Bronchial epithelial cell (primary cell): ENCODE results near the gene THUMPD3. TPM values are rescaled to one million over a fixed set of nuclear protein-coding genes. Genes with fewer than 3 reads are reported as not detected.

Experiments used
- DNase-seq: peaks from one replicate; pipeline ENCODE4 v3.0.0-alpha.2; 2010; ENCODE audit warnings: low read depth
- FAIRE-seq: peaks from 2 replicates; lab custom pipeline; 2011; peaks lifted over from hg19 to GRCh38; lab: Jason Lieb, UNC
- H3K27me3 ChIP-seq: 2 replicates; pipeline ENCODE4 v1.5.1; 2011; ENCODE audit warnings: low read length; ENCODE audit not compliant: control insufficient read depth, insufficient read depth
- H3K36me3 ChIP-seq: 2 replicates; pipeline ENCODE4 v1.5.1; 2011; ENCODE audit warnings: low read length; ENCODE audit not compliant: control insufficient read depth, insufficient read depth
- H3K4me3 ChIP-seq: 2 replicates; pipeline ENCODE4 v1.5.1; 2011; ENCODE audit warnings: mild to moderate bottlenecking, low read depth, low read length, control low read depth
- total RNA-seq: library from RNA; depleted of rRNA; stranded (reverse); fragments of >200 nt; gene quantifications from 2 replicates; pipeline ENCODE4 v1.2.1, GENCODE V29; 2014
- TF ChIP-seq, protein P1 (sequence below): IDR thresholded peaks from 2 replicates; pipeline ENCODE4 v1.5.1; 2011; ENCODE audit warnings: mild to moderate bottlenecking, moderate library complexity, low read length, control low read depth, inconsistent platforms; ENCODE audit not compliant: insufficient read depth, severe bottlenecking

THUMPD3 gene
- total RNA-seq, 1 donor from 2014 or later, result 68.2 TPM

DNA sequence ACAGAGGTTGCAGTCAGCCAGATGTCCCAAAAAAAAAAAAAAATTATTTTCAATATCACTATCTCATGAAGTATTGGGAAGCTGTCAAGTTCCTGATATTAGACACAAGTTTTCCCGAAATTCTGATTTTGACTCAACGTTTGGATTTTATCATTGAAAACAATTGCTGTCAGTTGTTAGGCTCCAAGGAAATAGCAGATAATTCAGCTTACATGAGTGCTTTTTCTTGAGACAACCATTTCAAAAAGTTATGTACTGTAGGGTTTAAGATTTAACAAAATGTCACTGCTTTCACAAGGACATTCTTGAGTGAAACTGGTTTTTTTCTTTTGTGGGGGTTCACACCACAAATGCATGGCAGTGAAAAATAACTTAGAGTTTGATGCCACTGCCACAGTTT lies 25.3 kb downstream of the THUMPD3 start:
- Histone ChIP-seq H3K36me3 (peaks cover 18% of the 10 kb centered on the region), H3K27me3 (no peaks in the 10 kb centered on the region), H3K4me3 (no peak overlapping the region)
- no peak for FAIRE-seq
- TF ChIP-seq, protein P1, sequence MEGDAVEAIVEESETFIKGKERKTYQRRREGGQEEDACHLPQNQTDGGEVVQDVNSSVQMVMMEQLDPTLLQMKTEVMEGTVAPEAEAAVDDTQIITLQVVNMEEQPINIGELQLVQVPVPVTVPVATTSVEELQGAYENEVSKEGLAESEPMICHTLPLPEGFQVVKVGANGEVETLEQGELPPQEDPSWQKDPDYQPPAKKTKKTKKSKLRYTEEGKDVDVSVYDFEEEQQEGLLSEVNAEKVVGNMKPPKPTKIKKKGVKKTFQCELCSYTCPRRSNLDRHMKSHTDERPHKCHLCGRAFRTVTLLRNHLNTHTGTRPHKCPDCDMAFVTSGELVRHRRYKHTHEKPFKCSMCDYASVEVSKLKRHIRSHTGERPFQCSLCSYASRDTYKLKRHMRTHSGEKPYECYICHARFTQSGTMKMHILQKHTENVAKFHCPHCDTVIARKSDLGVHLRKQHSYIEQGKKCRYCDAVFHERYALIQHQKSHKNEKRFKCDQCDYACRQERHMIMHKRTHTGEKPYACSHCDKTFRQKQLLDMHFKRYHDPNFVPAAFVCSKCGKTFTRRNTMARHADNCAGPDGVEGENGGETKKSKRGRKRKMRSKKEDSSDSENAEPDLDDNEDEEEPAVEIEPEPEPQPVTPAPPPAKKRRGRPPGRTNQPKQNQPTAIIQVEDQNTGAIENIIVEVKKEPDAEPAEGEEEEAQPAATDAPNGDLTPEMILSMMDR, result no peak
- no peak for DNase-seq

DNA sequence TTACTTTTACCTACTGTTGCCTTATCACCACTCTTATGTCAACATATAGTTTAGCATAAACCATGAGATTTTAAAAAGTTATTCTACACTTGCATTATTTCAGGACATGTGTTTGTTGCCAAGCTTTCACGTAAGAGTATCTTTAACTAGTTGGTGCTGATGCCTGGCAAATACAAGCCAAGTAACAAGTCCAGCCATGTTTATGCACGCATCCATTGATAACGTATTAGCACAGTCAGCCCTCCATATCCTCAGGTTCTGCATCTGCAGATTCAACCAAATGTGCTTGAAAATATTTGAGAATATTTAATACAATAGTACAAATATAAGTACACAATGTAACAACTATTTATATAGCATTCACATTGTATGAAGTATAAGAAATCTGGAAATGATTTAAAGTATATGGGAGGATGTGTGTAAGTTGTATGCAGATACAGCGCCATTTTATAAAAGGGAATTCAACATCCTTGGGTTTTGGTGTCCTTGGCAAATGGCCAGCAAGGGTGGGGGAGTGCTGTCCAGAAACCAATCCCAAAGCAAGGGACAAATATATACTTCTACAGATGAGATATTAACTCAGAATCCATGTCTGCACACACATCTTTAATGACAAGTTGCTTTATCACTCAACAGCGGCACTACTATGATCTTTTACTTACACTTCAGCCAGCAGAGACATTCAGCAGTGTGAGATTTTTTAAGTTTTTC lies 25.9 kb downstream of the THUMPD3 start:
- H3K36me3 ChIP-seq, result peaks cover 22% of the 10 kb centered on the region
- H3K4me3 ChIP-seq, result no peak overlapping the region
- TF ChIP-seq, protein P1, result no peak
- DNase-seq, result peak; percentile 76
- FAIRE-seq, result no peak
- H3K27me3 ChIP-seq, result no peaks in the 10 kb centered on the region

DNA sequence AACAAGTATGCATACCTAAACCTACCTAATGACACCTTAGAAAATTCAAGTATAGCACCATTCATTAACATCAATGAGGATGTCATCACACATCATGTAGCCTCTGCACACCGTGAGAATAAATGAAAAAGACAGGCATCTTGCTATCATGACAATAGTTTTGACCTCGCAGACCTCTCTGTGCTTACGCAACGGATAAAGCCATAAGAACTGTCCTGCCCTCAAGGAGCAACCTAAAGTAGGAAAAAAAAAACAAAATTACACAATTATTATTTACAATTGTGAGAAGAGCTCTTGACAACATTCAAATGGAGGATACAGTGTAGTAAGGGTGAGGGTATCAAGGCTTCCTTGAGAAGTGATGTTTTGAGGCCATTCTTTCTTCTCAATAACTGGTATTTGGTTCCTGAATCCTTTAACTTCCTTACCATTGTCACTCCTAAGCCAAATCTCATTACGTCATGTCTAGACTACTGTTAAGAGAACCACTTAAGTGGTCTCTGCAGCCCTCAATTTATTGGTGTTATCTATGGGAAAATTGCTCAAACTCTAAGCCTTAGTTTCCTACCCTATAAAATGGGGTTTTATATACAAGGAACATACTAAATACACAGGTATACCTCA lies 27.5 kb downstream of the THUMPD3 start:
- TF ChIP-seq, protein P1, result no peak
- Histone ChIP-seq H3K36me3 (peaks cover 28% of the 10 kb centered on the region), H3K4me3 (no peak overlapping the region), H3K27me3 (no peaks in the 10 kb centered on the region)
- FAIRE-seq, result no peak
- no peak for DNase-seq

DNA sequence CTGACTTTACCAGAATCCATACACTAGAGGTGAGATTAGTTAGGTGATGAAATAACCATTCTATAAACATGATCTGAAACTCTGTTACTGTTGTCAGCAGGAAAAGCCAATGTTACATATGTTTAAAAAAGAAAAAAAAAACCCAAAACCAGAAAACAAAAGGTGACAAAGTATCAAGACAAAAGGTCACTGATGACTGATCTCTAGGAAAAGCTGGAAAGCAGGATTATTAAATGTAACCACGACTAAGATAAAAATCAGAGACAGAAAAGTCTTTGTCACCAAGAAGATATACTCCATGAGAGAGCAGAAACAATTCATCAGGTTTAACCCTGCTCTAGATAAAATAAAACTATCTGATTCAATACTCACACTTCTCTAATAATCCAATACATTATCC lies 29.2 kb downstream of the THUMPD3 start:
- no peak for FAIRE-seq
- DNase-seq, result no peak
- TF ChIP-seq, protein P1, result no peak
- no peaks in the 10 kb centered on the region for H3K27me3 ChIP-seq
- H3K36me3 ChIP-seq, result peaks cover 28% of the 10 kb centered on the region
- no peak overlapping the region for H3K4me3 ChIP-seq

DNA sequence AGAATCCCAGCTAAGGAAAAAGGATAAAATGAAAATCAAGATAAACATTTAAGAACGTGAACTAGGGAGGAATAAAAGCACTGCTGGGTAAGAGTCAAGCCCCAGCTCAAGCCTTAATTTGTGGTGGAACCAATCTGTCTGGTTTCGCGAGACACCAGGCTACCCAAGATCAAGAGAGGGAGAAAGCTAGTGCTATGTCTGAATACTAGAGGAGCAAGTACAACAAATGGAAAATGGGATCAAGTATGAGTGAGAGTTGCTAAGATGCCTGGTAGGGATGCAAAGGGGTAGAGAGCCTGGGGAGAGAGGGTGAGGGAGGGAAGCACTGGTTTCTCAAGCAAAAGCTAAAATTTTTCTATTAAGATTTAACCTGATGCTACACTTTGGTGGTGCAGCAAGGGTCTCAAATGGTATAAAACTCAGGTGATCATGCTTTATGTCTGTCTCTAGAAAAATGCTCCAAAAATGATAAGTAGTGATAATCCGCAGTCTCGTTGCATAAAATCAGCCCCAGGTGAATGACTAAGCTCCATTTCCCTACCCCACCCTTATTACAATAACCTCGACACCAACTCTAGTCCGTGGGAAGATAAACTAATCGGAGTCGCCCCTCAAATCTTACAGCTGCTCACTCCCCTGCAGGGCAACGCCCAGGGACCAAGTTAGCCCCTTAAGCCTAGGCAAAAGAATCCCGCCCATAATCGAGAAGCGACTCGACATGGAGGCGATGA lies 32.9 kb downstream of the THUMPD3 start:
- FAIRE-seq, result no peak
- no peak for DNase-seq
- H3K36me3 ChIP-seq, result peaks cover 20% of the 10 kb centered on the region
- peak overlapping the region; percentile 83 for H3K4me3 ChIP-seq
- no peaks in the 10 kb centered on the region for H3K27me3 ChIP-seq
- TF ChIP-seq, protein P1, result no peak
